Stimulated activated naive CD8-positive, alpha-beta T cell treated with anti-CD3 and anti-CD28 coated beads, Interleukin-15, Interleukin-2, amounts not matched to agents 100 U/mL and 50 U/mL, for 24 hours (primary cell): ENCODE results near the gene PTPRJ.
A peak's percentile ranks its signal among the peaks of the same experiment; 100 is the strongest.

Experiments
- ATAC-seq: fragments of 150-1000 bp; cut with Tn5 transposase; one replicate; pipeline ENCODE4 v1.10.0; 2021
- DNase-seq: peaks from one replicate; pipeline ENCODE4 v3.0.0; 2021

PTPRJ gene

DNA sequence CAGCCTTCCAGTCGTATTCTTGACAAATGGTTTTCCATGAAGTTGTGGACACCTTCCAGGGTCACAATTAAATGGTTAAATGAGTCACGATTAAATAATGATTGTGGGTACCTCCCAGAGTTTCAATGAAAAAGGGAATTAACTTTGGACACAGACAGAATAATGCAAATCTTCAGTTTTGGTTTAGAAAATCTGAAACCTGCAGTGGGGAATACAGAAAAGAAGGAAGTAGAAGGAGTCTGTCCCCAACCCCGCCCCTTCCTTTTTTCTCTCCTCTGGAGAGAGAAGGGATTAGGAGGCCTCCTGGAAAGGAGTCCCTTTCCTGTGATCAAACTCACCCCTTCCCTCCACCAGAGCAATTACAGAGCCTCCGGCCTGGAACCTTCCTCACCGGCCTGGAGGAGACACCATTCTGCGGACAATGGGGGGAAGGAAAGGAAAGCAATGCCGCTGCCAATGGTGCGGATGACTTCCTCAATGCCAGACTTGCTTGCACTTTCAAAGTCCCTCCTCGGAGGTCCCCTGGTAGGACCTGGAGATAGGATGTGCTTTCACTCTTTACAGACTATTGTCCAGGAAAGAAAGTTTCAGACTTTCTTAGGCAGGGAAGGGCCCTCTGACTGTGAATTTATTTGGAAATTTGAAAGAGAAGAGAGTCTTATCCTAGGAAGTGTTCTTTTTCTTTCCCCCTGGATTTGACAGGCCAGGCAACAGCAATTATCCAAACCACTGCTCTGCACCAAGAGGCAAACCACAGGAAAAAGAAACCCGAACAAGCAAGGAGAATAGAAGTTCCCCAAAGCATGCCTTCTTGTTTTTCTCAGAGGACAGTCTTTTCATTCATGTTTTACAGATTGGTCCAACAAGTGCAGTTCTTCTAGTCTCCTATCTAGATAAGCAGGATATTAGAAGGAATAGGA is 86.8 kb downstream of the PTPRJ start:
- no peak for DNase-seq
- no peak for ATAC-seq

DNA sequence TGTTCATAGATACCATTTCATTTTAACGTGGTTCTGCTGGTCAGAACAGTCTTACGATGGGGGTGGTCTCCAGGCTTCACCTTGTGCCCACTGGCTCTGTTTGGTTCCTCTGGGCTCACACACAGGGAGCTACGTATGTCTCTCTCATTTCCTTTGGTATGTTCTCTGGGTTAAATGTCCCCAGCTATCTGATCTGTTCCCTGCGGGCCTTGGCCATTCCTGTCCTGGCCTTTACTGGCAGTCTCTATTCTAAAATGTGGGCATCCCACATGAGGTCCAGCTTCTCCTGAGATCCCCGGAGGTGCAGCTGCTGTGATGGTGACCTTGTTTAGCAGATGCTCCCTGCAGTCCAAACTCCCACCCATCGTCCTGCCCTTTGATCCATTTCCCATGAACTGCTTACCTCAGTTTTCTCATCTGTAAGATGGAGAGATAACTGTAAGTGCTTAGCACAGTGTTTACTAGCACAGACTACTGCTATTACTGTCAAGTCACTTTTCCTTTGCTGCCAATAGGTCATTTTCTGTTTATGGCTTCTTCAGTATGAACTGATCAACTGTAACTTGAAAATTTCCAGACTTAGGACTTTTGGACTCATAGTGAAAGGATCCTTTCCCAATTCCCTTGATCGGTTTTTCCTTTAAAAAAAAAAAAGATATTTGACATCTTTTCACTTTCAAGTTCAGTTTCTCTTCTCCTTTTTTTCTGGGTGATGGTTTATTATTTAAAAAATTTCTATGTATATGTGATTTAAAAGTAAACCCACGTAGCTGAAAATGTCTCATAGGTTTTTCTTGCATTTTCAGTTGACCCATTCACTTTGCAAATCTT is 92.9 kb downstream of the PTPRJ start:
- DNase-seq (no peak), ATAC-seq (no peak)

GRCh38 chr11:48074425-48075181 is 94.2 kb downstream of the PTPRJ start:
- DNase-seq = no peak
- ATAC-seq = no peak

DNA sequence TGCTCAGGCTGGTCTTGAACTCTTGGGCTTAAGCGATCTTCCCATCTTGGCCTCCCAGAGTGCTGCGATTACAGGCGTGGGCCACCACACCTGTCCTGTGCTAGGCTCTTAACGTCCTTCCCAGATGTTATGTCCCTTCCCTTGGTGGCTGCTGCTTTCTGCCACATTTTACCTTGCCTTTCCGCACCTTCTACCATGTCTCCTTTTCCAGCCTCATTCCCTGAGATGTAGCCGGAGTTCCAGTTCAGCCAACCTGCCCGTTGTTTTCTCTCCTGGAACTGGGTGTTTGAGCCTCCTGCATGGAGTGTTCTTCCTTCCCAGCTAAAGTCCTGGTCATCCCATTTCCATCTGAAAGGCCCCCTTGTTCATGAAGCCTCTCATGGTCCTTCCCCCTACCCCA is 95.3 kb downstream of the PTPRJ start:
- ATAC-seq (no peak), DNase-seq (no peak)

DNA sequence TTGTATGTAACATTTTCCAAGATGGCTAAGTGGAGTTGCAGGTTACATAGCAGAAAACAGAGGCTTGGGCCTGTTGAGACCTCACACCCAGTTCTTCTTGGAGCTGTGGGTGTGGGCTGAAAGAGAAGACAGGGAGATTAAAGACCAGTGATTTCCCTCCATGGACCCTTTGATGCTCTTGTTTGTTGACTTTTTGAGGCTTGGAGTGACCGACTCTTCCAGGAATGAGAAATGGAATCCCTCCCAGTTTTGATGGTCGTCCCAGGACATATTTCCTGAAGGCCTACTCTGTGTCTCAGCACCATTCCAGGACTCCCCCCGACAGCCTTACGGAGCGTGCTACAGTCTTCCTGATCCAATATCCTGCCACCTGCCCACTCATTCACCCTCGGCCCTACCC is 96.9 kb downstream of the PTPRJ start:
- no peak for ATAC-seq

DNA sequence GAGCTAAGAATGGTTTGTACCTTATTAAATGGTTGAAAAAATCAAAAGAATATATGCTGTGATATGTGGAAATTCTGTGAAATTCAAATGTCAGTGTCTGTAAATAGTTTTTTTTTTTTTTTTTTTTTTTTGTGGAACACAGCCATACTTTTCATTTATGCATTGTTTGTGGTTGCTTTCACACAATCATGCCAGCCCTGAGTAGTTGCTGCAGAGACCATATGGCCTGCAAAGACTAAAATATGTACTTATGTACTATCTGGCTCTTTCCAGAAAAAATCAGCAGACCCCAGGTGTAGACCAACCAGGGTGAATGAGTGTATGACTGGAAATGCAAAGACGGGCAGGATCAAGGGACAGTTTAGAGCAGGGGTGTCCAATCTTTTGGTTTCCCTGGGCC is 98.3 kb downstream of the PTPRJ start:
- no peak for ATAC-seq
- no peak for DNase-seq

More for the DNA sequence above, 96.9 kb downstream of the PTPRJ start:
- DNase-seq = no peak

DNA sequence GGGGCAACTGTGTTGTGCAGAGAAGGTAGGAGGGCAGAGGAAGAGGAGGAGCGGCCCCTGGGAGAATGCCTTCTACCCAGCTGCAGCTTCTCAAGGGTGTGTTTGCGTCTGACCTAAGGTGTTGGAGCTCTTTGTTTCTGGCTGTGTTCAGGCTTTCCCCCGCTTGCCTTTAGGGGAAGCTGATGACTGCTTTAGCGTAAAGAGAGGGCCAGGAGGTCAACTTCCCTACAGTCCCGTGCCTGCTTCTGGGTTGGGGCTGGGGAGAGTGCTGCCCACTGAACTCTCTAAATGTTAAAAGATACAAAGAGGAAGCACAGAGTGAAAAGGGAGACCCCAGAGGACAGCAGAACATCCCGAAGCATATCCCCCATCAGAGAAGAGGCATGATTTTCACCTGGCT is 99.2 kb downstream of the PTPRJ start:
- ATAC-seq (no peak), DNase-seq (no peak)

- DNase-seq = no peak
- ATAC-seq = no peak
Observed at GRCh38 chr11:48080301-48080861, 100.0 kb downstream of the PTPRJ start.

GRCh38 chr11:48081151-48082010 is 101.0 kb downstream of the PTPRJ start:
- ATAC-seq = peak; percentile 89
- peak; percentile 52 for DNase-seq

- DNase-seq (no peak), ATAC-seq (no peak)
Observed at GRCh38 chr11:48082771-48083170, 102.4 kb downstream of the PTPRJ start.

GRCh38 chr11:48083421-48083820 is 103.1 kb downstream of the PTPRJ start:
- no peak for DNase-seq
- no peak for ATAC-seq

- ATAC-seq = no peak
- no peak for DNase-seq
Observed at GRCh38 chr11:48085688-48086087, 105.3 kb downstream of the PTPRJ start.

DNA sequence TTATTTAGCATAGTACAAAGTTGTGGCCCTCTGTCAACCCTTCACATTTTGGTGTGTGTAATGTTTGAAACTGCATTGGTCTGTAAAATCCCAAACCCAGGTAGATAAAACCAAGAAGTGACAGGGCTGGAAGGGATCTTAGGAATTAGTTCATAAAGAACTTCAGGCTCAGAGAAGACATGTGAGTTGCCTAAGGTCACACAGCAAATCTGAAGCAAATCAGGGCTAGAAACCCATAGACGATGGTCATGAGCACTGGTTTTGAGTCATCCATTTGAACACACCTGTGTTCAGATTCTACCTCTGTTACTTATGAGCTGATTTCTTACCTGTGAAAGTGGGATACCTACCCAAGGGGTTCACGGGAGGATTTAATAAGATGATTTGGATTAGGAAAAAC is 107.1 kb downstream of the PTPRJ start:
- ATAC-seq (no peak), DNase-seq (no peak)

GRCh38 chr11:48087974-48088681 is 107.8 kb downstream of the PTPRJ start:
- DNase-seq = no peak
- ATAC-seq = no peak

DNA sequence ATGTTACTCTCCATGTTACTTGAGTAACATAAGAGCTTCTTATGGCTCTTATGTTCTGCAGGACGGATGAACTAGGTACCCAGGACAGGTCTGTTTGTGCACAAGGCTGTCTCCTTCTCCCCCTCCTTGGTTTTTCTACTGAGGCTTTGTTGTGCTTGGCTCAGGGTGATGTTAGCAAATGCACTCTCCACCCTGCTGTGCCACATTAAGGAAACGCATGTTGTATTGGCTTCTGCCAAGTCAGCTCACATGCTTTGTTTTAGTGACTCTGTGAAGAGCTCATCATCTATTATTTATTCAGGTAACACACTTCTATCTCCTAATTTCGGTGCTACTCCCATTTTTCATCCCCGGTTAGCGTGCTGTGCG is 108.3 kb downstream of the PTPRJ start:
- DNase-seq = no peak
- no peak for ATAC-seq

GRCh38 chr11:48090174-48090573 is 109.8 kb downstream of the PTPRJ start:
- ATAC-seq (no peak), DNase-seq (no peak)

DNA sequence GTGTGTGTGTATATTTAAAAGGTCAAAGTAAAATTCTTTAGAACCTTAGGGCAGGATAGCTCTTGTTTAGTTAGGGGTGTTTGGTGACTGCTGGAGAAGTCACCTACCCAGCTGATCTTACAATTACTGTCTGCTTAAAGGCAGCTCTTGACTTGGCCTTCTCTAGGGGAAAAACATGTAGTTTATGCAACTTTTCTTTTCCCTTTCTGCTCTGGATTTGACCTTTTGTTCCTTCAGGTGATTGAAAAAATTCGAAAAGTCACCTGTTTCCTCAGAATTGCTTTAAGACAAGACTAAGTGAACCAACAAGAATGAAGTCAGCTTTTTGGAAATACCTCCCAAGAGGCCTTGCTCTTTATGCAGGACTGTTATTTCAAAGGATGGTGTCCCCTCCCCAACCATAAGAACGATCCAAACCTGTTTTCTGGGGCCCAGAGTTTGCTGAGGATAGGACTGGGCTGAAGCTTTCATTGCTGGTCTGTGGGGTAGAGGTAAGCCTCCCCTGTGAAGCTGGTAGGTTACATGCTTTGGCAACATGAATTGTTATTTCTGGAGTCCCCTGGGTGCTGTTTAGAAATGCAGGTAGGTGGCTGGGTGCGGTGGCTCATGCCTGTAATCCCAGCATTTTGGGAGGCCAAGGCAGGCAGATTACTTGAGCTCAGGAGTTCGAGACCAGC is 111.2 kb downstream of the PTPRJ start:
- ATAC-seq (no peak), DNase-seq (no peak)

GRCh38 chr11:48093323-48093722 is 113.0 kb downstream of the PTPRJ start:
- DNase-seq (no peak), ATAC-seq (no peak)

- DNase-seq = no peak
- ATAC-seq = no peak
Observed at GRCh38 chr11:48093795-48094642, 113.7 kb downstream of the PTPRJ start.
